Mammary epithelial cell (primary cell): ENCODE data around the gene TMEM236.

Source experiments
- CTCF ChIP-seq, 2 donors: IDR thresholded peaks in 1 of 2; conservative IDR thresholded peaks in 1 of 2; 2 replicates each; pipeline ENCODE4 v1.5.1; 2011 to 2012; ENCODE audit warnings: inconsistent platforms in 2 of 2, low read length in 2 of 2, mild to moderate bottlenecking in 2 of 2, control low read depth in 1 of 2, low read depth in 1 of 2; ENCODE audit not compliant: insufficient read depth in 1 of 2; ENCODE audit errors: extremely low read depth in 1 of 2
- EZH2 ChIP-seq: IDR thresholded peaks from 2 replicates; pipeline ENCODE4 v1.6.1; 2012; ENCODE audit warnings: low read length, inconsistent platforms, borderline replicate concordance

- no peak for TF ChIP-seq CTCF (conservative IDR thresholded peaks at IDR 0.05 in 1 of 2, IDR thresholded peaks at IDR 0.05 in 1 of 2; ENCODE audit: extremely low read depth in 1 of 2, insufficient read depth in 1 of 2, low read depth in 1 of 2, low read length in 2 of 2)
- no peak for TF ChIP-seq EZH2
Observed at GRCh38 chr10:17712053-17712452, 39.9 kb upstream of the TMEM236 start.
